ENCODE results near the gene NCF2. TPM values are rescaled to one million over a fixed set of nuclear protein-coding genes. Genes with fewer than 3 reads are reported as not detected.

The NCF2 gene
- total and polyA plus RNA-seq, 2 donors (not counting 1 experiment from before 2014, with no cell fraction given): 0.43 to 2.6 TPM

DNA sequence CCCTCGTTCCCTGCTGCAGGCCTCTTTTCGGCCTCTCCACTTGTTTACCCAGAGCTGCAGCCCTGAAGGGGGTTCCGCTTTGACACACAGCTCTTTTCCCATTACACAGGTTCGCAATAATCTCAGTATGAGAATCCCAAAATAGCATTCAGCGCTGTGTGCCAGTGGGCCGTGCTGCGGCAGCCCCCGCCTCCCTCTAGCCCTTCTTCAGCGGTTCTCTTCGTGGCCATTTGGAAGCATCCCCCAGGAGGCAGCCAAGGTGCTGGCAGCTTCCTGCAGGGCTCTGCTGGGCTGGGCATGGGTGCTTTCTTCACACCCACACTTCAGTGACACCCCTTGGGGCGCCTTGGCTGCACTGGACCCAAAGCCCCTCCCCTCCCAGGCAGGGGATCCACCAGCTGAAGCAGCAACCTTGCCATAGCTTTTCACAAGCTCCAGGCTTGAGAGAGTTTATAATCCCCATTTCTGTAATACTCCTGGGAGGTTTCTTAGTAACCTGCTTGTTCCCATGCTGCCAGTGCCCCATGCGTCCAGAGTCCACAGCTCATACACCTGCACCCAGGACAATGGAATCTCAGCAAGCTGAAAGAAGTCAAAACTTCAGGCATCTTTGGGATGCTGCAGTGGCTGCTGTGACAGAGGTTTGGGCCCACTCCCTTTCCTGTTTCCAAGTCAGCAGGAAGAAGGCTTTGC, 8.1 kb downstream of the NCF2 start:
- no peaks in the 10 kb centered on the region for H3K4me1 ChIP-seq (ENCODE audit: control insufficient read depth, extremely low read depth, insufficient read depth, low read length)
- H3K9me3 ChIP-seq (ENCODE audit: control insufficient read depth, insufficient read depth, low read depth, low read length): no peaks in the 10 kb centered on the region
- no peak overlapping the region for H3K27ac ChIP-seq (ENCODE audit: insufficient read depth, low read length)
- no peaks in the 10 kb centered on the region for H4K20me1 ChIP-seq (ENCODE audit: control insufficient read depth, extremely low read depth, insufficient read depth, low read length)
- H3K4me2 ChIP-seq (ENCODE audit: extremely low read depth, insufficient read depth, low read length): no peak overlapping the region
- no peak overlapping the region for H3K4me3 ChIP-seq (replicated peaks in 1 of 4; ENCODE audit: control extremely low read depth in 1 of 4, insufficient read depth in 1 of 4, low read depth in 3 of 4, low read length in 4 of 4)
- no peak overlapping the region for H3K9ac ChIP-seq (ENCODE audit: insufficient read depth, low read length)
- no peaks in the 10 kb centered on the region for H3K79me2 ChIP-seq (ENCODE audit: control insufficient read depth, insufficient read depth, low read length)
- H2AFZ ChIP-seq (ENCODE audit: low read length): no peak overlapping the region
- H3K27me3 ChIP-seq (ENCODE audit: control insufficient read depth, insufficient read depth, low read length): peaks cover 5% of the 10 kb centered on the region
- no peak for DNase-seq (ENCODE audit: low read depth in 2 of 2)
- H3K36me3 ChIP-seq (ENCODE audit: control insufficient read depth, insufficient read depth, low read length): no peaks in the 10 kb centered on the region
- no peak for TF ChIP-seq CTCF (conservative IDR thresholded peaks at IDR 0.05 in 1 of 2, IDR thresholded peaks at IDR 0.05 in 1 of 2; ENCODE audit: low read depth in 1 of 2, low read length in 2 of 2)
- TF ChIP-seq EZH2 (IDR thresholded peaks at IDR 0.05; ENCODE audit: low read length, missing control alignments): no peak

DNA sequence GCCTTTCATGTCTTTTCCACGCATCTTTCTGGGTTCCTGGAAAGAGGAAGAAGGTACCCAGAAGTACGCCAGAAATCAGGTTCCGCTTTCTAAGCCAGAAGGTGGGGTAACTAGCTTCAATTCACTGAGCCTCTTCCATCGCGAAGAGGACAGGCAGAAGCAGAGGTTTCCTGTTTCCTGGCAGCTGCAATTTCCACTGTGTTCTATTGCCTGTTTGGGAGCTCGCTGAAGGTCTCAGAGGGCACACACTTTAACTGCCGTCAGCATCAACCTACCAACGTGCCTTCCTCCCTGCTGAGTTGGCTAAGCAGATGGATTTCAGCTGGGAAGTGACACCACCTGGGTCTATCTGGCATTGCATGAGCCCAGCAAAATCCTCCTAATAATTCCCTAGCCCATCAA, 10.0 kb downstream of the NCF2 start:
- no peak for DNase-seq (ENCODE audit: low read depth in 2 of 2)
- H3K4me1 ChIP-seq (ENCODE audit: control insufficient read depth, extremely low read depth, insufficient read depth, low read length): no peaks in the 10 kb centered on the region
- TF ChIP-seq EZH2 (IDR thresholded peaks at IDR 0.05; ENCODE audit: low read length, missing control alignments) (no peak), CTCF (conservative IDR thresholded peaks at IDR 0.05 in 1 of 2, IDR thresholded peaks at IDR 0.05 in 1 of 2; ENCODE audit: low read depth in 1 of 2, low read length in 2 of 2) (no peak)
- H3K4me3 ChIP-seq (replicated peaks in 1 of 4; ENCODE audit: control extremely low read depth in 1 of 4, insufficient read depth in 1 of 4, low read depth in 3 of 4, low read length in 4 of 4): no peak overlapping the region
- H3K4me2 ChIP-seq (ENCODE audit: extremely low read depth, insufficient read depth, low read length): no peak overlapping the region
- H3K9ac ChIP-seq (ENCODE audit: insufficient read depth, low read length): no peak overlapping the region
- no peak overlapping the region for H2AFZ ChIP-seq (ENCODE audit: low read length)
- H3K36me3 ChIP-seq (ENCODE audit: control insufficient read depth, insufficient read depth, low read length): no peaks in the 10 kb centered on the region
- no peaks in the 10 kb centered on the region for H4K20me1 ChIP-seq (ENCODE audit: control insufficient read depth, extremely low read depth, insufficient read depth, low read length)
- H3K9me3 ChIP-seq (ENCODE audit: control insufficient read depth, insufficient read depth, low read depth, low read length): no peaks in the 10 kb centered on the region
- H3K27ac ChIP-seq (ENCODE audit: insufficient read depth, low read length): no peak overlapping the region
- H3K27me3 ChIP-seq (ENCODE audit: control insufficient read depth, insufficient read depth, low read length): peaks cover 5% of the 10 kb centered on the region
- no peaks in the 10 kb centered on the region for H3K79me2 ChIP-seq (ENCODE audit: control insufficient read depth, insufficient read depth, low read length)

DNA sequence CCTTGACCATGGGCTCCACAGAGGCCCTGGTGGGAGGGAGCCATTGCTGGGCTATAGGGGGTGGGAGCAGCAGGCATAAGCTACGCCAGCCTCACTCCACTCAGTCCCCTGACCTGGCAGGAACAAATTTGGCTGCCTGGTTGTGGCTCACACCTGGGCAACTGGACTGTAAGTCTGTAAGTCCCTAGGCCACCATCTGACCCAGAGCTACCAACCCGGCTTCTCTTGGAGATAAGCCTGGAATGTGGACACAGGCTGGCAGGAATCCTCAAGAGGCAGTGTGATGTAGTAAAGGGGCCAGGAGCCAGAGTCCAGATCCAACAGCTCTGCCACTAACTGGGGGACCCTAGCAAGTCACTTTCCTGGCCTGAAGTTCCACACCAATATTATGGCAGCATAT, 11.4 kb downstream of the NCF2 start:
- TF ChIP-seq EZH2 (IDR thresholded peaks at IDR 0.05; ENCODE audit: low read length, missing control alignments): no peak
- no peak for TF ChIP-seq CTCF (conservative IDR thresholded peaks at IDR 0.05 in 1 of 2, IDR thresholded peaks at IDR 0.05 in 1 of 2; ENCODE audit: low read depth in 1 of 2, low read length in 2 of 2)
- H3K9me3 ChIP-seq (ENCODE audit: control insufficient read depth, insufficient read depth, low read depth, low read length): no peaks in the 10 kb centered on the region
- no peaks in the 10 kb centered on the region for H4K20me1 ChIP-seq (ENCODE audit: control insufficient read depth, extremely low read depth, insufficient read depth, low read length)
- no peak overlapping the region for H3K27ac ChIP-seq (ENCODE audit: insufficient read depth, low read length)
- H3K27me3 ChIP-seq (ENCODE audit: control insufficient read depth, insufficient read depth, low read length): peaks cover 5% of the 10 kb centered on the region
- H3K36me3 ChIP-seq (ENCODE audit: control insufficient read depth, insufficient read depth, low read length): no peaks in the 10 kb centered on the region
- no peak for DNase-seq (ENCODE audit: low read depth in 2 of 2)
- H3K4me2 ChIP-seq (ENCODE audit: extremely low read depth, insufficient read depth, low read length): no peak overlapping the region
- H3K79me2 ChIP-seq (ENCODE audit: control insufficient read depth, insufficient read depth, low read length): no peaks in the 10 kb centered on the region
- H3K9ac ChIP-seq (ENCODE audit: insufficient read depth, low read length): no peak overlapping the region
- no peak overlapping the region for H3K4me3 ChIP-seq (replicated peaks in 1 of 4; ENCODE audit: control extremely low read depth in 1 of 4, insufficient read depth in 1 of 4, low read depth in 3 of 4, low read length in 4 of 4)
- no peaks in the 10 kb centered on the region for H3K4me1 ChIP-seq (ENCODE audit: control insufficient read depth, extremely low read depth, insufficient read depth, low read length)
- H2AFZ ChIP-seq (ENCODE audit: low read length): no peak overlapping the region

Measured in fibroblast of lung (primary cell).